GM18951 (cell line): ENCODE measurements around the gene SNX24.

Experiments
- POLR2A ChIP-seq: IDR thresholded peaks from 4 replicates; pipeline ENCODE4 v1.6.1; 2011; ENCODE audit warnings: mild to moderate bottlenecking; ENCODE audit not compliant: insufficient read length, insufficient read depth; ENCODE audit errors: extremely low read depth
- in situ Hi-C: fragments of 300-500 bp; cut with MboI; formaldehyde crosslinking; loops from one replicate; pipeline ENCODE4 v1.12.0; 2022; ENCODE audit warnings: low sequenced_read_pairs, mixed read lengths, inconsistent platforms; ENCODE audit not compliant: unreplicated experiment

The SNX24 gene

DNA sequence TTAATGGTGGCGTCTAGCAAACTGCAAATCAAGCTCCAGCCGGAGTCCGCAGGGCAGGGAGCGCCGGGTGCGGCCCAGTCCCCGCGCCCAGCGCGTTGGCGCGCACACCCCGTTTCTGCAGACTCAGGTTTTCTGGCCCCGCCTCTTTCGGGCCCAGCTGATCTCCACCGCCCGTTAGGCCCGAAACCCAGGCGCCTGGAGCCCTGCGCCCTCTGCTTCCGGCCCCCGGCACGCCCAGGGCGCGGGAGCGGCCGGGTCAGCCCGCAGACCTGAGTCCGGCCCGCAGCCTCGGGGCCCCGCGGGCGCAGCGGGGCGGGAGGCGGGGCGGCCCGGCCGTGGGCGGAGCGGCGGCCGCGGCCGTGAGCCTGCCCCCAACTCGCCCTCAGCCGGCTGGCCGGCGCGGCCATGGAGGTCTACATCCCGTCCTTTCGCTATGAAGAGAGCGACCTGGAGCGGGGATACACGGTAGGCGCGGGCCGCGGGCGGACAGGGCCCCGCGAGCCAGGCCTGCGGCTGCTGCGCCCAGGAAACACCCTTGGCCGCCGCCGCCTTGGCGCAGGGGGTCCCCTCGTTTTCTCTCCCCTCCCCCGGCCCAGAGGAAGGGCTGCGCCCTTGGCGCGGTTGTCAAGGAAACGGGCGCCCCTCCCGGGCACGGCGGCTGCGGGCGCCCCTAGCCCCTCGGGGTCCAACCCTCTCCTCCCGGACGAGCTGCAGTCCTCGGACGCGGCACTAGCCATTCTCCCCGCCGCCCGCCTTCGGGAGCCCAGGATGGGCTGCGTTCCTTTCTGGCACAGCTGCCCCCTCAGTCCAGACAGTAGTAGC, at the start of gene SNX24:
SNX24 (plus strand) TSS at position 385 of the 822 bp plus-strand sequence; CDS start at position 406, 21 bp downstream.
- in situ Hi-C loops: no loop called here
- TF ChIP-seq POLR2A: peak; percentile 69

GRCh38 chr5:122805481-122805880, 39.9 kb upstream of the SNX24 start:
- no peak for TF ChIP-seq POLR2A
- in situ Hi-C loops: no loop called here

GRCh38 chr5:122810405-122810804, 35.0 kb upstream of the SNX24 start:
- TF ChIP-seq POLR2A: no peak
- in situ Hi-C loops: no loop called here

- TF ChIP-seq POLR2A: no peak
- in situ Hi-C loops: no loop called here
These were observed 30.1 kb upstream of the SNX24 start for GRCh38 chr5:122815218-122815767.

DNA sequence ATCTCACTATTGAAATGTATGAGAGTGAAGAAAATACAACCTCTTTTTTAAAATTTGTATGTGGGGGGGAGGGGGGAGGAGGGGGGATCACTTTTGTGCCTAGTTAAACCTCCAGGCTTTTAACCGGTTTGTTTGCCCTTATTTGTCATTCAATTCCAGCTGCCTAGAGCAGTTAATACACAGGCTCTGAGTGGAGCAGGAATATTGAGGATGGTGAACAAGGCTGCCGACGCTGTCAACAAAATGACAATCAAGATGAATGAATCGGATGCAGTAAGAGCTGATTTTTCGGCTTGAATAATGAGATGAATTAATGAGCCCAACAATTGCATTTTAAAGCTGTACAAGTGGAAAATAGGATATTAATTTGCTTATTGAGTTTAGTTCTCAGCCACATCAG, 28.7 kb upstream of the SNX24 start:
- in situ Hi-C loops: no loop called here
- TF ChIP-seq POLR2A: no peak

DNA sequence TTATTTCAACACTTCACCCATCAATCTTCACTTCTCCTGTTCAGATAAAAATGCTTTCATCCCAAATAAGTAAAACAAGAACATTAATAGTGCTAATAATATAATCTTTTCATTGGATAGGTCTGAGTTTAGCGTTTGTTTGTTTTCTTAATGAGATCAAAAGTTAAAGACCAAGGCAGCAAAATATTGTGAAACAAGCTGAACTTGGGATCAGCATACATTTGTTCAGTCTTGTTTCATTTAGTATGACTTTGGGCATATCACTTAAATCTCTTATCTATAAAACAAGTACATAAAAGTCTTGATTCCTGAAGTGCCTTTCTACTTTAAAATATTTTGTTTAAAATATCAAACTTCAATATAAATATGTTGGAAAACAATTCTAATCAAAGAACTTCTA, 13.4 kb upstream of the SNX24 start:
- TF ChIP-seq POLR2A: no peak

GRCh38 chr5:122835681-122836080, 9.7 kb upstream of the SNX24 start:
- in situ Hi-C loops: no loop called here
- TF ChIP-seq POLR2A: no peak

More for the DNA sequence above, 13.4 kb upstream of the SNX24 start:
- in situ Hi-C loops: no loop called here

GRCh38 chr5:122836947-122837346, 8.5 kb upstream of the SNX24 start:
- in situ Hi-C loops: no loop called here
- no peak for TF ChIP-seq POLR2A

DNA sequence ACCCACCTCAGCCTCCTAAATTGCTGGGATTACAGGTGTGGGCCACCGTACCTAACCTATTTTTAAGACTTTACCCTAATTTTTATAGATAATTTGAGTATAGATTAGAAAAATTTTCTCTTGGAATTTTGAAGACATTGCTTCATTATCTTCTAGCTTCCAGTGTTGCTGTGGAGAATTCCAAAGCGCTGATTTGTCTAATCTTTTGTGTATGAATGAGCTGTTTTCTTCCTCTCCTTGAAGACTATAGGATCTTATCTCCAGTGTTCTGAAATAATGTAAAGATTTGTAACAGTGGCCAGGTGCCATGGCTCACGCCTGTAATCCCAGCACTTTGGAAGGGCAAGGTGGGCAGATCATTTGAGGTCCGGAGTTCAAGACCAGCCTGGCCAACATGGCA, 5.7 kb upstream of the SNX24 start:
- in situ Hi-C loops: no loop called here
- TF ChIP-seq POLR2A: no peak

- in situ Hi-C loops: no loop called here
- no peak for TF ChIP-seq POLR2A
These were observed 3.3 kb upstream of the SNX24 start for GRCh38 chr5:122842016-122842580.

- in situ Hi-C loops: no loop called here
These were observed 1.1 kb upstream of the SNX24 start for GRCh38 chr5:122844136-122844909.

GRCh38 chr5:122844910-122845228, 544 bp upstream of the SNX24 start:
- in situ Hi-C loops: no loop called here

More at GRCh38 chr5:122844136-122844909, 1.1 kb upstream of the SNX24 start:
- TF ChIP-seq POLR2A: no peak

DNA sequence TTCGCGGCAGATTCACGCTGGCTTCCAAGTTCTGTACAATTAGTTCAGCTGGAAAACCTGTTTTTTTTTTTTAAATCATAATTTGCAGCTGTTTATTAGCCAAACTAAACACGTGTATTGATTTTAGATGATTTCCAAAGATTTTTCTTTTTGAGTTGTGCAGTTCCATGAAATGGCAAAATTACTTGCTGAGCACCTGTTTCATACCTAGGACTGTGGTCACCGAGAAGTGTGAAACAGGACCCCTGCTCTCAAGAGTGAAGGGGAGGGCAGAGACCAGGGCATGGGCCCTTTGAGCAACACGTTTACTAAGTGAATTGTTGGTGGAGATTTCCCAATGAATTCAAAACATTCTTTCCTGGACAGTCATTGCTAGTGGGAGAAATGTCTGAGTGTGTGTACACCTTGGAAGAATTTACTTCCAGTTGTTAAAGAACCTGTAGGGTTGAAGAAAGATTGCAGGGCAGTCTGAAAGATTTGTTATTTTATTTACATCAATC, 688 bp downstream of the SNX24 start:
- TF ChIP-seq POLR2A: no peak
- in situ Hi-C loops: no loop called here

More at GRCh38 chr5:122844910-122845228, 544 bp upstream of the SNX24 start:
- TF ChIP-seq POLR2A: no peak
